Superior temporal gyrus (tissue), 1 donor: ENCODE data around the gene TM9SF4.
A peak's percentile ranks its signal among the peaks of the same experiment; 100 is the strongest.

Experiments used
- DNase-seq: peaks from one replicate; pipeline ENCODE4 v3.0.0-alpha.2; 2016; ENCODE audit errors: extremely low spot score

Gene TM9SF4, protein sequence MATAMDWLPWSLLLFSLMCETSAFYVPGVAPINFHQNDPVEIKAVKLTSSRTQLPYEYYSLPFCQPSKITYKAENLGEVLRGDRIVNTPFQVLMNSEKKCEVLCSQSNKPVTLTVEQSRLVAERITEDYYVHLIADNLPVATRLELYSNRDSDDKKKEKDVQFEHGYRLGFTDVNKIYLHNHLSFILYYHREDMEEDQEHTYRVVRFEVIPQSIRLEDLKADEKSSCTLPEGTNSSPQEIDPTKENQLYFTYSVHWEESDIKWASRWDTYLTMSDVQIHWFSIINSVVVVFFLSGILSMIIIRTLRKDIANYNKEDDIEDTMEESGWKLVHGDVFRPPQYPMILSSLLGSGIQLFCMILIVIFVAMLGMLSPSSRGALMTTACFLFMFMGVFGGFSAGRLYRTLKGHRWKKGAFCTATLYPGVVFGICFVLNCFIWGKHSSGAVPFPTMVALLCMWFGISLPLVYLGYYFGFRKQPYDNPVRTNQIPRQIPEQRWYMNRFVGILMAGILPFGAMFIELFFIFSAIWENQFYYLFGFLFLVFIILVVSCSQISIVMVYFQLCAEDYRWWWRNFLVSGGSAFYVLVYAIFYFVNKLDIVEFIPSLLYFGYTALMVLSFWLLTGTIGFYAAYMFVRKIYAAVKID

DNA sequence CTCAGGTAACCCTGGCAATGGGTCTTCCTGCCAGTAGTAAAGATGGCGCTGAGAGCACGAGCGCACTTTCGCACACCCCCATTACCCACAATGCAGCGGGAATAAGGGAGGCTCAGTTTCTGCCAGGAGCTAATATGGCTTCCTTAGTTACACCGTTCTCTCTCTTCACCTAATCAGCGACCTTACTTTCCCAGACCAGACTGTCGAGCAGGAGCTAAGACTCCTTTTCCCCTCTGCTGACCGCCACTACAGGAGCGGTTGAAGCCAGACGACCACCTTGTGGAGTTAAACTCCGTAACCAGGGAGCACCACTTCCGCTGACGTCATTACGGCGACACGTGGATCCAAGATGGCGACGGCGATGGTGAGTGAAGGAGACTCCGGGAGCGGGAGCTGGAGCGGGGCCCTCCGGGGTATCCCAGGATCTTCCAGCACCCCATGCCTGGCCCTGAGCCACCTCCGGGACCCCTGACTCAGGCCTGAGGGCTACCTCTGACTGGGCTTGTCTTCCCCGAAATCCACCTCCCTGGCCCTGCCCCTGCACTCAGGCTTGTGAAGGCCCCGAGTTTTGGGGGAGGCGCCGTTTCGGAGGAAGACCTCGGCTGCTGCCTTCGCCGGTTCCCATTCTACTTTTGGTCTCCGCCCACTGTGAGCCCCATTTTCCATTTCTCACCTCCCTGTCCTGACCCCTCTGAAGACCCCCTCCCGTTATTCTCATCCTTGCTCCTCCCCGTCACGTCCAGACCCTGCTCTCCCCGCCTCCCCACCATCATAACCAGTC, at the start of gene TM9SF4:
TSS of gene TM9SF4 (plus strand) at position 323 of the 781 bp plus-strand sequence. CDS start at position 350, 27 bp downstream.
- DNase-seq = peak; percentile 99

DNA sequence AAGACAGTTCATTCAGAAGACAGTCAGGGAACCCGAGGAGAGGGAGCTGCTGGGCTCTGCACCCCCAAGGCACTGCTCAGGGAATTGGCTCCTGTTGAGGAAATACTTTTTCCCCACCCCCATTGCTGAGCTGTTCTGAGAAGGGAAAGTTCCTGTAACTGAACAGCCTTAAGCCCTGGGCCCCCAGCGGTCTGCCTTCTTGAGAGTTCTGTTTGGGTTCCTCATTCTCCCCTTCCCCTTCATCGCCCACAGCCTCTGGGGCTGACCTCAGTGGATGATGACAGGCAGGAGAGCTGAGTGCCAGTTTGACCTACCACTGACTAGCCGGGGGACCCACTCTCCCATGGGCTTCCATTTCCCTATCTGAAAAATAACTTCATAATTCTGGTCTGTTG, 46.7 kb upstream of the TM9SF4 start:
- DNase-seq = peak; percentile 43

DNA sequence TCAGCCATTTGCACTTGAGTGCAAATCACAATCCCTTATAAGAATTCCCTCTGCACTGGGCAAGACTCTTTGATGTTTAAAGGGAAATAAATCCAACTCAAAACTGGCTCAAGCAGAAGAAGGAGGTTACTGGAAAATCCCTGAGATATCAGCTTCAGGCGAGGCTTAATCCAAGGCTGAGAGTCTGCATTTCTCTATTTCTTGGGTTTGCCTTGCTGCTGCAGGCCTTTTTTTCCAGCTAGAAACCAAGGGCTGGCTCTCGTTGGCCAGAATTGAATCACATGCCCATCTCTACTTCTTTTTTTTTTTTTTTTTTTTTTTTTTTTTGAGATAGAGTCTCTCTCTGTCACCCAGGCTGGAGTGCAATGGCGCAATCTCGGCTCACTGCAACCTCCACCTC, 45.8 kb upstream of the TM9SF4 start:
- DNase-seq = no peak

DNA sequence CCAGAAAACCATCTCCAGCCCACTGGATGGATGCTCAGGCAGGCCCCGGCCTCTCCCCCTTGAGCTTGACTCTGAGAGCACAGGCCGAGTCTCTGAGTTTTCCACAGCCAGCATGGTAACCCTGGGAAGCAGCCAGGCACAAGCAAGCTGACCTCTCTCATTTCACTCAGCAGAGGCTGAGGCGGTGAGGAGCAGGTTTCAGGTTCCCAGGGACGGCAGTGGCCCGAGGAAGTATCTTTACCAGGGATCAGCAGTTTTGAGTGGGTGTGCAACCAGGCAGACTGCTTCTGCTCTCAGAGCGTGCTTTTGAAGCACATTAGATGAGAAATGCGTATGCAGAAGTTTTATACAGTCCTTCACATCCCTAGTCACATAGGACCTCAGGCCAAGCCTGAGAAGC, 44.8 kb upstream of the TM9SF4 start:
- DNase-seq = no peak

DNA sequence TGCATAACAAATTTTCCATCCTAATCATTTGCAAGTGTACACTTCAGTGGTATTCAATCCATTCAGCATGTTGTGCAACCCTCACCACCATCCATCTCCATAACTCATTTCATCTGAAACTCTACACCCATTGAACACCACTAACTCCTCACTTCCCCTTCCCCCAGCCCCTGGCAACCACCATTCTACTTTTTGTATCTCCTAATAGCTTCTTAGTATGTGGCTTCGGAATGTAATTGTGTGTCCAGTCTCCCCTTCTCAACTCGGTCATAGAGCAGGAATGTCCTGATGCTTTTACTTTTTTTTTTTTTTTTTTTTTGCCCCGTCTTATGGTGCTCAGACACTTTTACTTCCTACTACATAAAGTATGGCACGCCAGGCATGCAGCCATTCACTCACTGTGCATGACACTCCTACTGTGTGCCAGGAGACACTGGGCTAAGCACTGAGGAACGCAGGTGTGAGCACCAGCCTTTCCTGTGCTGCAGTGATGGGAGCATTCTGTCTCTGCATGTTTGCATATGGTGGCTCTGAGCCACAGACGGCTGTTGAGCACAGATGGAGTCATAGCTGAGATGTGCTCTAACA, 42.2 kb upstream of the TM9SF4 start:
- DNase-seq = no peak

DNA sequence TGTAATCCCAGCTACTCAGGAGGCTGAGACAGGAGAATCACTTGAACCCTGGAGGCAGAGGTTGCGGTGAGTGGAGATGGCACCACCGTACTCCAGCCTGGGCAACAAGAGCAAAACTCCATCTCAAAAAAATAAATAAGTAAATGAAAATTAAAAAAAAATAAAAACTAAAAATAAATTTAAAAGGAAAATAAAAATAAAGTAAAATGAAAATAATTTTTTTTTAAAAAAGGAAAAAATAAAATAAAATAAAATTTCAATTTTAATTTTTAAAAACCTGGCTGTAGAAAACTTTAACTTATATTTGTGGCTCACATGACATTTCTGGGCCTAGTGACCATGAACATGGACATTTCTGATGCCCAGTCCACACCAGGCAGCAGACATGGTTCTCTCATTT, 41.3 kb upstream of the TM9SF4 start:
- no peak for DNase-seq

DNA sequence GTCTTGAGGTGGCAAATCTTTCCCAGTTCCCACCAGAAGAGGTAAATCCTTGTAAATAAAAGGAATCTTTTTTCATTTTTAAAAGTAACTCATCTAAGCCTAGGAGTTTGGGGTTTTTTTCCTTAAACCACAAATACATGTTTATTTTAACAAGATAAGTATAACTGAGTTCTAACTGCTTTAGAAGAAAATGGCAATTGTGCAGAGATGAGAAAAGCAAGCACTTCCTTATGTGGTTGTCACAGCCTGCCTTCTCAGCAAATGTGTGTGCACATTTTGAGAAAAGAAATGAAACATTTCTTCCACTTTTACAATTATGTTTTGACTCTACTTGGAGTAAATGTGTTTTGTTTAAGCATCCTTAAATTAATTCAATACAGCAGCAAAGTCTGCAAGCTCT, 39.8 kb upstream of the TM9SF4 start:
- no peak for DNase-seq

DNA sequence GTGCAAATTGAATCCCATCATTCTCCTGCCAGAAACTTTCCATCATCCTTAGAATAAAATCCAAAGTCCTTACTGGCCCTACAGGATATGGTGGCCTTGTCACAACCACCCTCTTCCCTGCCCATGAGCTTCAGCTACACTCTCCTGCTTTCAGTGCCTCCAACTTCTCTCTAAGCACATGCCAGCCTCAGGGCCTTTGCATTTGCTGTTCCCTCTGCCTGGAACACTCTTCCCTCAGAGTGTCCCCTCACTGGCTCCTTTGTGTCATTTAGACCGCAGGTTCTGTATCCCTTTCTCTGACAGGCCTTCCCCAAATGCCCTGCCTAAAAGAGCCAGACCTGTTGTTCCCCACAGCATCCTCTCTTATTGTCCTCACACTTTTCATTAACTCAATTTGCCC, 39.2 kb upstream of the TM9SF4 start:
- no peak for DNase-seq

DNA sequence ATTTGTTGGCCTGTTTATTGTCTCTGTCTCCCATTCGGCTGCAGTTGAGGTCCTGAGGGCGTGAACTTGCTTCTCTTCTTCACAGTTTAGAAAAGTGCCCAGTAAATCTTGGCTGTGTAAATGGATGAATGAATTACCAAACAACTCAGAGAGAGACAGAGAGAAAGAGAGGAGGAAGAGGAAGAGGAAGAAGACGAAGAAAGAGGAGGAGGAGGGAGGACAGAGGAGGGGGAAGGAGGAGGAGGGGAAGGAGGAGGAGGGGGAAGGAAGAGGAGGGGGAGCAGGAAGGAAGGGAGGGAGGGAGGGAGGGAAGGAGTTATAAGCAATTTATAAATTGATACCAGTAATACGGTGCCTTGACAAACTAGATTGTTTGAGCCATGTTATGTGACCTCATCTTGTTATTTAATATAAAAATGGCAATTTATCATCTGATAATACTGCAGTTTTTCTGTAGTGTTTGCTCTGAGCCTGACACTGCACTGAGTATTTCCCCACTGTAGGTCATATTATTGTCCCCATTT, 38.8 kb upstream of the TM9SF4 start:
- no peak for DNase-seq

DNA sequence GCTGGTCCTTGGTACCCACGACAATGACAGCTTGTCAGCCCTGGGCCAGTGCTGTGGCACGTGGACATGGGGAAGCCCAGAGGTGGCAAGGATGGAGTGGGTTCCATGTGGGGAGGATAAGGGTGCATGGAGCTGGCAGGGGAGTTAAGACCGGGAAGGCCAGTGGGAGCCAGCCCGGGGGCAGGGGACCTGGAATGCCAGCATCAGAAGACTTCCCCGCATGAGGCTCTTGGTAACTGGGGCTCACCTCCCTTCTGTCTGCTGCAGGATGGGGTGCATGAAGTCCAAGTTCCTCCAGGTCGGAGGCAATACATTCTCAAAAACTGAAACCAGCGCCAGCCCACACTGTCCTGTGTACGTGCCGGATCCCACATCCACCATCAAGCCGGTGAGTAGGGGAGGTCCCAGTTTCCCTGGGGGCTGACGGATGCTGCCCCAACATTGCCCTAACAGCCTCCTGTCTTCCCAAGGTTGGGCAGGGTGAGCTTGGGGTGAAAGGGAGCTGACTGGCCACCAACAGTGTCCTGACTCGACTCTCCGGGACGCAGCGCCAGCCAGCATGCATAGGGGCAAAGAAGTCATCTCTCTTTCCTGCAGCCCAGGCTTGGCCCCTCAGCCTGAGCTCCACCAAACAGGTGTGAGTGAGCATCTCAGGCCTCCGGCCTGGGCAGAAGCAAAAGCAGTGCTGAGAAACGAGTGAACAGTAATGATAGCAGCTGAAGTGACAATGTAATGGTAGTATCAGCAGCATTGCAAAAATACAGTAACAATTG, 37.9 kb upstream of the TM9SF4 start:
- DNase-seq = no peak

DNA sequence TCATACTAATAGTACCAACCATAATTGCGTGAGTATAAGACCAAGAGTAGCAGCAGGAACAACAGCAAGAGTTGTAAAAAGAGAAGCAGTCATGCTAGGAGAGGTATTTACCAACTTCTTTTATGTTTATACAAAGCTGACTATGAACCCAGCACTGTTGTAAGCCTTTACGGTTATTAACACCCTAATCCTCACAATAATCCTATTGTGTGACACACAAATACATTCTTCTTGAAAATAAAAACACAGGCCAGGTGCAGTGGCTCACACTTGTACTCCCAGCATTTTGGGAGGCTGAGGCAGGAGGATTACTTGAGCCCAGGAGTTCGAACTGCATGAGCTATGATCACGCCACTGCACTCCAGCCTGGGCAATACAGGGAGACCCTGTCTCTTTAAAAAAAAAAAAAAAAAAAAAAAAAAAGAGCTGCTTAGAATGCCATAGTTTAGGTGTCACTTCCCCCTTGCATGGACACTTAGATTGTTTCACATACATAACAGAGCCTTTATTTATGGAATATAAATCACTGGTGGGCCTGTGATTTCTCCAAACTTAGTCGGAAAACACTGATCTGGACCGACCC, 37.3 kb upstream of the TM9SF4 start:
- DNase-seq = no peak

DNA sequence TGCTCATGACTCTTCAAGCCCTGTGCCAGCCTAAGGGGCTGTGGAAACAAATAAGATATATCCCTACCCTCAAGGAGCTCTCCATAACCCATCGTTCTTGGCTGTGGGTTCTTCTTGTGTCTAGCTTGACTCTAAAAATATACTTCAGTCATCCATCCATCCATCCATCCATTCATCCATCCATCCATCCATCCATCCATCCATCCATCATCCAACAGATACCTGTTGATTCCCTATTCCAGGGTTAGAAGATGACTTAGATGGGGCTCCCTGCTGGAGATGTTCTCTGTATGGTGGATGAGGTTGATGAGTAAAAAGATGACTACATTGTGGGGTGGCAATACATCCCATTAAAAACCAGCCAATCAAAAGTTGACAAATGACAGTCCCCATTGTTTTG, 34.0 kb upstream of the TM9SF4 start:
- DNase-seq = no peak

DNA sequence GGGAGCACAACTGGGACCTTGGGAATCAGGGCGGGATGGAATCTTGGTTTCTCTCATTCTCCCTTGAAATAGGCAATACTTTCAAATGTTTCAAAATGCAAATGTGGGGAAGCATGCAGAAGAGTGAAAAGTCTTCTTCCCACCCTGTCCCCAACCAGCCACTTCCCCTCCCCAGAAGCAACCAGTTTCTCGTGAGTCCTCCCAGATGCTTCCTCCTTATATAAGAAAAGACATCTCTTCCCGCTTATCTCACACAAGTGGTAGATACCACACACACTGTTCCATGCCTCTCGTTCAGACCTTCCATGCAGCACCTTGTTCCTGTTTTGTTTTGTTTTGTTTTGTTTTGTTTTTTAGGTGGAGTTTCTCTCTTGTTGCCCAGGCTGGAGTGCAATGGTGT, 32.3 kb upstream of the TM9SF4 start:
- DNase-seq = no peak

DNA sequence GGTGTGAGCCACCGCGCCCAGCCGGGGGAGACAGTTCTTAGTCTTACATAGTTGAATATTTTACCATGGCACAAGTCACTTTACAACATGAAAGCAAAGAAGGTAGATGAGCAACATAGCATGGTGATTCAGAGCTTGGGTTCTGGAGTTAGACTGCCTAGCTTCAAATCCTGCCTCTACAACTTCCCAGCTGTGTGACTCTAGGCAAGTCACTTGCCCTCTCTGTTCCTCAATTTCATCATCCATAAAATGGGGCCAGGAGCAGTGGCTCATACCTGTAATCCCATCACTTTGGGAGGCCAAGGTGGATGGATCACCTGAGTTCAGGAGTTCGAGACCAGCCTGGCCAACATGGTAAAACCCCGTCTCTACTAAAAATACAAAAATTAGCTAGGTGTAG, 31.2 kb upstream of the TM9SF4 start:
- DNase-seq = no peak

DNA sequence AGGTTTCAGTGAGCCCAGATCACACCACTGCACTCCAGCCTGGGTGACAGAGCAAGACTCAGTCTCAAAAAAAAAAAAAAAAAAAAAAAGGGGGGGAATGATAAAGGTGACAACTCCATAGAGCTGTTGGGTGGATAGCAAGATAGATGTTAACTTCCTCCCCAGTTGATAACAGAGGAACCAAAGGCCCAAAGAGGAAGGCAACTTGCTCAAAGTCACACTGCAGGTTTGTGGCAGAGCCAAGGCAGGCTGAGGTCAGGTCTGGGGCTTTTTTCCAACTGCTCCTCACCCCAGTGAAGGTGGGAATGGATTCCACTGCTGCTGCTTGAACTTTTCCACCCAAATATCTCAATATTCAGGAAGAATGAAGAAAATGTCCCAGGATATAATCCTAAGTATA, 30.7 kb upstream of the TM9SF4 start:
- no peak for DNase-seq

DNA sequence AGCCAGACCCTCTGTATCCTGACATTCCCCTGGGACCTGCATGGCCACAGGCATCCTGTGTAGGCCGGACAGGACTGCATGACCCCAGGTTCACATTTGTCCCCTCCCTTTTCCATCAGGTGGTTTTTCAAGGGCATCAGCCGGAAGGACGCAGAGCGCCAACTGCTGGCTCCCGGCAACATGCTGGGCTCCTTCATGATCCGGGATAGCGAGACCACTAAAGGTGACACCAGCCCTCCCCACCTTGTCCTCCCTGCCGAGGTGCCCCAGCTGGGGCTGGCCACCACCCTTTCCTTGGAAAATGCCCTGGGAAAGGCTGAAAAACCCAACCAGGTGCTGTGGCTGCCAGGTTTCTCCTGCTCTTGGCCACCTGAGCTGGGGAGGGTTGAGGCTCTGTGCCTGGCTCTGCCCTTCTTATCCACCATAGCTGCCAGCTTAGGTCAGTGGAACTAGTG, 29.8 kb upstream of the TM9SF4 start:
- no peak for DNase-seq

DNA sequence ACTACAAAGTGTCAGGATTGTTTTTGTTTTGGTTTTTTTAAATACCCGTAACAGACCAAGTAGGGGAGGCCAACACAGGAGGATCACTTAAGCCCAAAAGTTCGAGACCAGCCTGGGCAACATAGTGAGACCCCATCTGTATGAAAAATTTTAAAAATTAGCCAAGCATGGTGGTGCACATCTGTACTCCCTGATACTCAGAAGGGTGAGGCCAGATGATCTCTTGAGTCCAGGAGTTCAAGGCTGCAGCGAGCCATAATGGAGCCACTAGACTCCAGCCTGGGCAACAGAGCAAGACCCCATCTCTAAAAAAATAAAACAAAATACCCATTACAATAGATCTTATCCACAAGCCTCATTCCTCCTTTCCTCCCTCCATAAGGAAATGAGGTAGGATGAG, 28.7 kb upstream of the TM9SF4 start:
- DNase-seq = no peak

DNA sequence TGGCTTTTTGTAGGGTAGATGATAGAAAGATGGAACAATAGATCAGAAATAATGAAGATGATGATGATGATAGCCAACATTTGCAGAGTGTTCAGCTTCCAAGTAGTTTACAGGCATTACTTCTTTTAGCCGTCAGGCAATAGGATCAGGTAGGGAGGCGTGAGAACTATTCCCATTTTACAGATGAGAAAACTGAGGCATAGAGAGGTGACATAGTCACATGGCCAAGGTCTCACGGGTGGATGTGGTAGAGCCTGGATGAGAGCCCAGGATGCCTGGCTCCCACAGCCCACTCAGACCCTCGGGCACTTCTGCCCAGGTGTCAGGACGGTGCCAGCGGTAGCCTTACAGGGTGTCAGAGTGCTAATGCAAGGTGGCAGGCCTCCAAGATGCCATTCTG, 26.0 kb upstream of the TM9SF4 start:
- no peak for DNase-seq

DNA sequence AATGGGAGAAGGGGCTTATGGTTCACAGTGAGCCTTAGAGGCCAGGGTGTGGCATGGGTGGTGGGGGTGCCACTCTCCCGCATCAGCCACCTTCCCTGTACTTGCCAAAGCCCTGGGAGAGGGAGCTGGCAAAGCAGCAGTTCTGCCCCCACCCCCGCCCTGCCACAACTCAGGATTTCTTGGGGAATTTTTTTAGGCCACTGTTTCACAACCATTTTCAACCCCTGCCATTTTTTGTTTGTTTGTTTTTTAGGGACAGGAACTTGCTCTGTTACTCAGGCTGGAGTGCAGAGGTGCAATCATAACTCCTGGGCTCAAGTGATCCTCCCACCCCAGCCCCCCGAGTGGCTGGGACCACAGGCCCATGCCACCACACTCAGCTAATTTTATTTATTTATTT, 22.4 kb upstream of the TM9SF4 start:
- no peak for DNase-seq

DNA sequence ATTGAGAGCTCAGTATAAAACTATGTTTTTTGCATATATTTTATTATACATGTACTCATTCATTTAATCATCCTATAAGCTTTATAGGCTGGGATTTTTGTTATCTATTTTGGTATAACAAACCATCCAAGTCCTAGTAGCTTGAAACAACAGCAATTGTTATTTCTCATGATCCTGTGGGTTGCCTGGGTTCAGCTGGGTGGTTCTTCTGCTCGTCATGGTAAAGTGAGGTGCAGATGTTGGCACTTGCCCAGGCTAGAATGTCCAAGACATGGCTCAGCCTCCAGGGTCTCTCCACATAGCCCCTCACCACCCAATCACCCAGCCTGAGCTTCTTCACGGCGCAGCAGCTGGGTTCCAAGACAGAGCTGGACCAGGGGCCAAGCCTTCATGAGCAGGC, 20.8 kb upstream of the TM9SF4 start:
- DNase-seq = no peak
